Aorta (tissue), 5 donors: ENCODE results near the gene USP12. TPM values are rescaled to one million over a fixed set of nuclear protein-coding genes. Genes with fewer than 3 reads are reported as not detected.
"Not testable (repeated sequence)": the region's sequence is repeated elsewhere in the genome, so short reads cannot be mapped to it uniquely, and the experiment has no call there.

Experiments
- ATAC-seq: fragments of 200-7000 bp; cut with Tn5 transposase; one replicate; pipeline ENCODE4 v1.9.1; 2022; ENCODE audit warnings: moderate library complexity; ENCODE audit not compliant: low FRiP score
- DNase-seq, 2 donors: peaks; one replicate each; pipeline ENCODE4 v3.0.0-alpha.2; 2020
- H3K27ac ChIP-seq, 2 donors: one replicate each; pipeline ENCODE4 v1.5.1; 2013; ENCODE audit warnings: low read length in 2 of 2, mild to moderate bottlenecking in 2 of 2, moderate library complexity in 2 of 2, control low read depth in 1 of 2, inconsistent platforms in 1 of 2, low read depth in 1 of 2
- H3K27me3 ChIP-seq, 2 donors: one replicate each; pipeline ENCODE4 v1.6.1; 2013; ENCODE audit warnings: control low read depth in 1 of 2, low read length in 1 of 2, mild to moderate bottlenecking in 1 of 2, moderate library complexity in 1 of 2; ENCODE audit not compliant: insufficient read depth in 2 of 2, control insufficient read depth in 1 of 2
- H3K36me3 ChIP-seq, 2 donors: one replicate each; pipeline ENCODE4 v1.6.1; 2013; ENCODE audit warnings: control low read depth in 1 of 2, low read length in 1 of 2, mild to moderate bottlenecking in 1 of 2; ENCODE audit not compliant: insufficient read depth in 2 of 2, control insufficient read depth in 1 of 2
- H3K4me1 ChIP-seq, 2 donors: one replicate each; pipeline ENCODE4 v1.6.1; 2013; ENCODE audit warnings: low read length in 2 of 2, control low read depth in 1 of 2, mild to moderate bottlenecking in 1 of 2, moderate library complexity in 1 of 2; ENCODE audit not compliant: insufficient read depth in 2 of 2, control insufficient read depth in 1 of 2
- H3K4me3 ChIP-seq, 2 donors: one replicate each; pipeline ENCODE4 v1.5.1; 2013; ENCODE audit warnings: low read length in 2 of 2, control low read depth in 1 of 2, mild to moderate bottlenecking in 1 of 2
- H3K9me3 ChIP-seq: one replicate; pipeline ENCODE4 v1.6.1; 2013; ENCODE audit warnings: mild to moderate bottlenecking, low read length; ENCODE audit not compliant: control insufficient read depth
- WGBS, 2 donors: extraction: QIAGEN DNeasy Blood & Tissue Kit; methylation state at CpG; one replicate each; pipeline ENCODE4 v1.1.7; 2013; 5-methylcytosine and 5-hydroxymethylcytosine counted together
- intact Hi-C, 2 donors: fragments of 100-400 bp; cut with DNase I; formaldehyde crosslinking; loops; one replicate each; pipeline versions ENCODE4 v1.14.2 to v1.15.0; 2022
- long read RNA-seq, 2 donors: library from polyadenylated mRNA; unstranded; transcript quantifications; one replicate each; pipeline ENCODE4 v2.0.0, GENCODE V29; 2020 to 2021
- polyA plus RNA-seq, 2 donors: library from polyadenylated mRNA; stranded (reverse); fragments of 200-250 nt; gene quantifications; one replicate each; pipeline ENCODE4 v1.2.3, GENCODE V29; 2013
- total RNA-seq, 2 donors: library from RNA; stranded (reverse); fragmentation: NEBNext Ultra II Directional; extraction: Animal tissue kit (Norgen Biotek cat#: 25700); gene quantifications; one replicate each; pipeline ENCODE4 v1.2.1, GENCODE V29; 2021
- donor health status: healthy with polysubstance abuse.
- donor health status: Bipolar disorder and iron deficiency.
- donor health status: DM: no; HTN: no; CAD: no.
- donor health status: DM: no; HTN: no; CAD: no.
- donor health status: DM: yes; HTN: yes; CAD: no.

USP12 gene
- total RNA-seq: 10 to 100 TPM; 32.2 to 47.0 TPM
- 10 to 100 TPM; 18.2 to 47.2 TPM for polyA plus RNA-seq
- long read RNA-seq, donor 1, partial matches to known transcripts: 0 of 8 reads
- long read RNA-seq, donor 1, other reads (novel, unspliced or antisense): 8 of 8 reads
- long read RNA-seq, donor 2, full-length matches to known transcripts: 8 of 19 reads
- long read RNA-seq, donor 2, partial matches to known transcripts: 4 of 19 reads
- long read RNA-seq, donor 2, other reads (novel, unspliced or antisense): 7 of 19 reads

DNA sequence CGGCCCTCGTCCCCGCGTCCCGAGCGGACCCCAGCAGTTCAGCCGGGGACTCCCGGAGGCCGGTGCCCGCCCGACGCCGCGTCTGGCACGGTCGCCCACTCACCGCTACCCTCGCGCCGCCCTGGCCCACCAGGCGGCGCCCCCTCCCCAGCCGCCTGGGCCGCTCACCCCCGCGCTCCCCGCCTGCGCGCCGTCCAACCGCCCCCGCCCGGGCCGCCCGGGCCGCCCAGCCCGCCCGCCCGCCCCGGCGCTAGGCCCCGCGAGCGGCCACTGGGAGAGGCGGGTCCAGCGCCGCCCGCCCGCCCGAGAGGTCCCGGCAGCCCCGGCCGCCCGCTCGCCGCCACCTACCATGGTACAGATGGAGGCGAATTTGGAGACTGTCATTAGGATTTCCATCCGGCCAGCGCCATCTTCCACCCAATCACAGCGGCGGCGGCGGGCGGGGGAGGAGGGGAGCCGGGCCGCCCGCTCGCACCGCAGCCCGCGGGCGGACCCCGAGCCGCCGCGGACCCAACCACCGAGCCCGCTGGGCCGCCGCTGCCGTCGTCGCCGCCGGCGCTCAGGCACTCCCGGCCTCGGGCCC is at the start of gene USP12:
Gene USP12 (minus strand): TSS at position 568 of the 583 bp plus-strand sequence. CDS start 172 bp downstream, at position 396.
- no peaks in the 10 kb centered on the region for H3K9me3 ChIP-seq
- intact Hi-C loops: loop anchor here (5.0 to 10.0 kb wide), 8 partner anchors 76 to 453 kb away; partner anchors contain the start of genes LNX2 (in 1 of the 2), POLR1D (in 1 of the 2), RASL11A (in 1 of the 2) and RPL21 (in 1 of the 2)
- H3K36me3 ChIP-seq: no peaks in the 10 kb centered on the region
- H3K4me3 ChIP-seq: peak within 1 kb of the TSS; percentile 93 to 99
- no peaks in the 10 kb centered on the region for H3K27me3 ChIP-seq
- H3K27ac ChIP-seq: peak within 1 kb of the TSS; percentile 75 to 97
- DNase-seq (peak; percentile 51 to 84), ATAC-seq (peak; percentile 8)
- H3K4me1 ChIP-seq: peaks cover 6% of the 10 kb centered on the region in 2 donors
- WGBS, 2 donors: 0 to 1% methylated on average over 26 to 88 of the region's 88 CpGs

DNA sequence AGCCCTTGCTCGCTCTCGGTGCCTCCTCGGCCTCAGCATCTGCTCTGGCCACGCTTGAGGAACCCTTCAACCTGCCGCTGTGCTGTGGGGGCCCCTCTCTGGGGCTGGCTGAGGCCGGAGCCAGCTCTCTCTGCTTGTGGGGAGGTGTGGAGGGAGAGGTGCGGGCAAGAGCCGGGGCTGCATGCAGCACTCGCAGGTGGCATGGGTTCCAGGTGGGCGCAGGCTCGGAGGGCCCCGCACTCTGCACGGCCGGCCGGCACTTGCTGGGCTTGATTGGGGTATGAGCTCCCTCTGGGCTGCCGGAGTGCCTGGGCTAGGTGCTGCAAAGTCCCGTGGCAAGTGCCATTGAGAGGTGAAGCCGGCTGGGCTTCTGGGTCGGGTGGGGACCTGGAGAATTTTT is 48.0 kb upstream of the USP12 start:
- ATAC-seq: no peak
- Histone ChIP-seq H3K36me3 (no peaks in the 10 kb centered on the region), H3K4me1 (no peaks in the 10 kb centered on the region), H3K27ac (no peak overlapping the region), H3K27me3 (no peaks in the 10 kb centered on the region), H3K4me3 (no peak overlapping the region), H3K9me3 (no peaks in the 10 kb centered on the region)
- no peak for DNase-seq
- intact Hi-C loops: no loop called here
- 90 to 91% methylated on average over 19 of the region's 19 CpGs for WGBS, 2 donors

- H3K27me3 ChIP-seq, H3K4me3 ChIP-seq, ATAC-seq, H3K27ac ChIP-seq, H3K9me3 ChIP-seq, H3K4me1 ChIP-seq, H3K36me3 ChIP-seq, DNase-seq, intact Hi-C loops: not testable (repeated sequence)
- WGBS, 2 donors: 70 to 76% methylated on average over 1 of the region's 1 CpG
Measured at GRCh38 chr13:27218861-27219260, 47.2 kb upstream of the USP12 start.

- 57 to 73% methylated on average over 2 of the region's 2 CpGs for WGBS, 2 donors
- ATAC-seq, H3K27me3 ChIP-seq, H3K4me3 ChIP-seq, DNase-seq, H3K9me3 ChIP-seq, H3K4me1 ChIP-seq, H3K36me3 ChIP-seq, intact Hi-C loops, H3K27ac ChIP-seq: not testable (repeated sequence)
Measured at GRCh38 chr13:27217791-27218190, 46.2 kb upstream of the USP12 start.

DNA sequence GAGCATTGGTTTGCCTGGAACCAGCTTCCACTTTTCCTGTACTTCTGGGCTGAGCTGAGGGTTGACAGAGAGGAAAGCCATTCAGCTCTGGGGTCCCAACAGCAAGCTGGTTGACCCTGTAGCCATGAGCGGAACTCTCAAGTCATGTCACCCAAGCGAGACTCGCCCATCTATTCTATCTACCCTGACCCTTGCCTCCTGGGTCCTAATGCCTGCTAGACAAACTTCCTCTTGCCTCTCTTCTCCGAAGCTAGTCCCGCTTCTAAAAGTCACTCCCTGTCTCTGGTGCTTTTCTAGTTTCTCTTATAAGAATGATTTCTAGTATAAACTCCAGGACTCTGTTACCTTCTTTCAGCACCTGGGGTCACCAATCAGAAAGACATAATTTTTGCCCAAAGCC is 41.8 kb upstream of the USP12 start:
- WGBS, 2 donors: 86 to 91% methylated on average over 5 of the region's 5 CpGs
- ATAC-seq, H3K4me3 ChIP-seq, DNase-seq, H3K27me3 ChIP-seq, H3K9me3 ChIP-seq, H3K27ac ChIP-seq, H3K36me3 ChIP-seq, H3K4me1 ChIP-seq, intact Hi-C loops: not testable (repeated sequence)

DNA sequence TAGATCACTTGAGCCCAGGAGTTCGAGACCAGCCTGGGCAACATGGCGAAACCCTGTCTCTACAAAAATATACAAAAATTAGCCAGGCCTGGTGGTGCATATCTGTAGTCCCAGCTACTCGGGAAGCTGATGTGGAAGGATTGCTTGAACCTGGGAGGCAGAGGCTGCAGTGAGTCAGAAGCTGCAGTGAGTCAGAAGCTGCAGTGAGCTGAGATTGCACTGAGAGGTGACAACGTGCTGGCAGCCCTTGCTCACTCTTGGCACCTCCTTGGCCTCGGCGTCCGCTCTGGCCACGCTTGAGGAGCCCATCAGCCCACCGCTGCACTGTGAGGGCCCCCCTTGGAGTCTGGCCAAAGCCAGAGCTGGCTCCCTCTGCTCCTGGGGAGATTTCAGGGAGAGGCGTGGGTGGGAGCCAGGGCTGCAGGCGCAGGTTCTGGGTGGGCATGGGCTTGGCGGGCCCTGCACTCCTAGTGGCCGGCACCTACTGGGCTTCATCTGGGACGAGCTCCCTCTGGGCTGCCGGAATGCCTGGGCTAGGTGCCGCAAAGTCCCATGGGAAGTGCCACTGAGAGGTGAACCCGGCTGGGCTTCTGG is 40.3 kb upstream of the USP12 start:
- no peaks in the 10 kb centered on the region for H3K9me3 ChIP-seq
- no peaks in the 10 kb centered on the region for H3K36me3 ChIP-seq
- no peak overlapping the region for H3K27ac ChIP-seq
- intact Hi-C loops: no loop called here
- H3K27me3 ChIP-seq: no peaks in the 10 kb centered on the region
- no peak overlapping the region for H3K4me3 ChIP-seq
- no peak for ATAC-seq
- 69 to 76% methylated on average over 16 to 17 of the region's 17 CpGs for WGBS, 2 donors
- no peaks in the 10 kb centered on the region for H3K4me1 ChIP-seq
- DNase-seq: no peak

- Histone ChIP-seq H3K4me3 (no peak overlapping the region), H3K36me3 (no peaks in the 10 kb centered on the region), H3K4me1 (no peaks in the 10 kb centered on the region), H3K9me3 (no peaks in the 10 kb centered on the region), H3K27me3 (no peaks in the 10 kb centered on the region), H3K27ac (no peak overlapping the region)
- DNase-seq: no peak
- 96 to 99% methylated on average over 1 of the region's 1 CpG for WGBS, 2 donors
- ATAC-seq: no peak
- intact Hi-C loops: no loop called here
Measured at GRCh38 chr13:27211271-27211670, 39.7 kb upstream of the USP12 start.

- Histone ChIP-seq H3K27me3 (no peaks in the 10 kb centered on the region), H3K27ac (no peak overlapping the region), H3K4me1 (no peaks in the 10 kb centered on the region), H3K4me3 (no peak overlapping the region), H3K9me3 (no peaks in the 10 kb centered on the region), H3K36me3 (no peaks in the 10 kb centered on the region)
- no peak for DNase-seq
- intact Hi-C loops: no loop called here
- 96 to 100% methylated on average over 1 of the region's 1 CpG for WGBS, 2 donors
- no peak for ATAC-seq
Measured at GRCh38 chr13:27208514-27208913, 36.9 kb upstream of the USP12 start.

- ATAC-seq (no peak), DNase-seq (no peak)
- no peaks in the 10 kb centered on the region for H3K4me1 ChIP-seq
- no peak overlapping the region for H3K27ac ChIP-seq
- no peaks in the 10 kb centered on the region for H3K27me3 ChIP-seq
- no peak overlapping the region for H3K4me3 ChIP-seq
- intact Hi-C loops: no loop called here
- 77 to 81% methylated on average over 3 of the region's 3 CpGs for WGBS, 2 donors
- H3K36me3 ChIP-seq: no peaks in the 10 kb centered on the region
- no peaks in the 10 kb centered on the region for H3K9me3 ChIP-seq
Measured at GRCh38 chr13:27203854-27204253, 32.2 kb upstream of the USP12 start.
